Measurements from ENCODE around the gene CPED1.
"Not testable (repeated sequence)": the region's sequence is repeated elsewhere in the genome, so short reads cannot be mapped to it uniquely, and the experiment has no call there.

Gene CPED1

DNA sequence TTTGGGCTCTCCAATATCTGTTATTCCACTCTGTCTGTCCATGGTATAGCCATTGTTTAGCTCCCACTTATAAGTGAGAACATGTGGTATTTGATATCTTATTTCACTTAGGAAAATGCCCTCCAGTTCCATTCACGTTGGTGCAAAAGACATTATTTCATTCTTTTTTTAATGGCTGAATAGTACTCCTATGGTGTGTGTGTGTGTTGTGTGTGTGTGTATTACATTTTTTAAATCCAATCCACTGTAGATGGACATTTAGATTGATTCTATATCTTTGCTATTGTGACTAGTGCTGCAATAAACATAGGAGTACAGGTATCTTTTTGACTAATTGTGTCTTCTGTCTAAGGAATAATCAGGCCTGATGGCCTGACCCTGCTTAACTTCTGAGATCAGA lies 7.4 kb upstream of the CPED1 start:
- DNase-seq (ENCODE audit: low read depth in 2 of 2): no peak

- DNase-seq (ENCODE audit: low read depth in 2 of 2): no peak
Measured at GRCh38 chr7:120981888-120982615, 6.5 kb upstream of the CPED1 start.

GRCh38 chr7:120983592-120983991 lies 4.9 kb upstream of the CPED1 start:
- DNase-seq (ENCODE audit: low read depth in 2 of 2): not testable (repeated sequence)

- no peak for DNase-seq (ENCODE audit: low read depth in 2 of 2)
Measured at GRCh38 chr7:120984406-120984805, 4.1 kb upstream of the CPED1 start.

- no peak for DNase-seq (ENCODE audit: low read depth in 2 of 2)
Measured at GRCh38 chr7:120985130-120985758, 3.3 kb upstream of the CPED1 start.

GRCh38 chr7:120985839-120986238 lies 2.7 kb upstream of the CPED1 start:
- DNase-seq (ENCODE audit: low read depth in 2 of 2): no peak

GRCh38 chr7:120986650-120987049 lies 1.9 kb upstream of the CPED1 start:
- no peak for DNase-seq (ENCODE audit: low read depth in 2 of 2)

GRCh38 chr7:120987280-120987679 lies 1.2 kb upstream of the CPED1 start:
- DNase-seq (ENCODE audit: low read depth in 2 of 2): no peak

DNA sequence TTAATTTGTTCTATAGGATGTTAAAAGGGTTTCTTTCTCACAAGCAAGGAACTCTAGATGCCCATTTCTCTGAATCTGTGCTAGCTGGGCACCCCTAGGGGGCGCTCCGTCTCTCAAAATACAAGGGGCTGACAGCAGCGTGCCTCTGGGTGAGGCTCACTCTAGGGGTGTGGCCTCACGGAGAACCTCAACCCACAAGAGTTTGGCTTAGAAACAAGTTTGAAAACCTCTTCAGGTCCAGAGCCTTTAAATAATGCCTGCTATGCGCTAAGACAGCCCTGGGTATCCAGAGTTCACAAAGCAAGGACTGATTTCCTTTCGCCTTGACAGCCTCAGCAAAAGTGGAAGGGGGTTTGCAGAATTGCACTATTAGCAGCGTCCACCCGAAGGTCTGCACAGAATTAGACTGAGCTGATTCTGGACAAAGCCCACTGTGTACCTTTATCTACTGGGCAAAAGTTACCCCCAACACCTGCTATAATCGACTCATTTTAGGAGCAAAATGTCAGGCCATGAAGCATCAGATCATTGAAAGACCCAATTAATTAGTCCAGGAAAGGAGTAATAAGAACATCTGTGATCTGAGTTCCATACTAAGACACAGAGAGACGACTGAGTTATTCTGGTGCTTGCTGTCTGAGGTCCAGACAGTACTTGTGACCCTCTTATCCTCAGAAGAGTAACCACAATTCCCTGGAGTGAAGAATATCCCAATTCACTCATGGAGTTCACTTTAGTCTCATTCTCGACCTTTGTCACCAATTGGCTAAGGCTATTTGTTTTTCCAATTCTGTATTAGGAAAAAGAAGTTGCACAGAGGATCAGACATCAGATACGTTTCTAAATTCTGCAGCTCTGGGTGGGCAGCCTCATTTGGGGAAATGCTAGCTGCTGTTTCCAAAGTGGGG lies 574 bp upstream of the CPED1 start:
- DNase-seq (ENCODE audit: low read depth in 2 of 2): peak; percentile 60 to 66

DNA sequence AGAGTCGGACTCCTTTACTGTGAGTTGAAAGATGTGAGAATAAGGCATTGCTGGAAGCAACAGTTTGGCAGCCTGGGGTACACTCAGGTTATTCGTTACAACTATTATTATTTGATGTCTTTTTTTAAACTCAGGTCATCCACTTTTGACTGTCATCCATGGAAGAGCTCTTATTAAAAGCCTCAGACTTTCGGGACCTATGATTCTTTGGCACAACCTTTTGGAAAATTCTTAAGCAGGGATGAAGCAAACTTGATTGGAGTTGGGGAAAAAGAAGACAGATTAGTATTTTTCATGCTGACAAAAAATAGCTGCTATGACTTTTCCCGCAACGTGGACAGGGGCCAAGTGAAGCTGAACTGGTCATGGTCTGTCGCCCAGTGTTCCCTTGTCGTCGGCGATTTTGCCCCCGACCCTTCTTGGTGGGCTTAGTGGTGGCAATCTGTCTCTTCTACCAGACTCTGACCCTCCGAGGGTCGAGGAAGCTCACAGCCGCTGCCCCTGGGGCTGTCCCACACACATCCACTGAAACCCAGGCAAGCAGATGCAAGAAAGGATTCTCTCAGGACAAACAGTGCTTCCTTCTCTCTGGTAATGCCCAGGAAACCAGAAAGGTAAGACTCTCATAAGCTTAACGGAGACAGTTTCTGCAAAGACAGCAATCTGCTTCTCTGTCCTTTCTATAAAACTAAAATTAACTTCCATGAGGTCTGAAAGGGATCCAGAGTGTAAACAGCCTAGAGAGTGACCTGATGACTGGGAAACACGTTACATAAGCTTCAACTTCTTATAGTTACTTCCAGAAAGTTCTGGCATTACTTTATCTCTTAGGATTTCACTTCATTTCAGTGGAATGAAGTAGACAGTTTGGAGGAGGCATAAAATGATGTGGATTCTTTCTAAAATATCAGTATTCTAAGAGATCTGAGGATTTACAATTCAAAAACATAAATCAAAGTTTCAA lies 1.0 kb downstream of the CPED1 start:
- DNase-seq (ENCODE audit: low read depth in 2 of 2): no peak

DNA sequence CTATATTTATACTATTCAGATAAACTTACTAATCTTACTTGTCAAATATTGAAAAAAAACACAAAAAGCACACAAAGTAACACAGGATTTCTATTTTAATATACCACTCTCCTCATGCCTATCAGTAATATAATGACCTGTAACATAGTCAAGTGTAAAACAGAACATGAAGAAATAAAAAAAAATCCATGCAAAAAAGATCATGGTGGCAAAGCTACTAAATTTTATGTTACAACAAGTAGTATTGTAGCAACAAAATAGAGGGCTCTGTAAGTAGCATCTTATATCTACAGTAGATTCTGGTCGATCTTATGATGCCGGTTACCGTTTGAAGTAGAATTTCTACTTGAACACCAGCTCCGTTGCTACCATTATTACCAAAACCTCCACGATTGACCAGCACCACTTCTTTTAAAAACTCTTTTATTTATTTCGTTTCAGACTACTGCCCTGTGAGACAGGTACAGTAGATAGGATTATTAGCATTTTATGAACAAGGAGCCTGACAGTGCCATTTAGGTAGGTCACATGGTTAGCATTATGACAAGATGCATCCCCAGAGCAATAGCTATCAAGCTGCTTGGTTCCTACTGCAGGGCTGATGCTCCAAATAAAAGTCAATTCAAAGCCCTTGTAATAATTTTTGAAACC lies 2.1 kb downstream of the CPED1 start:
- no peak for DNase-seq (ENCODE audit: low read depth in 2 of 2)

- DNase-seq (ENCODE audit: low read depth in 2 of 2): no peak
Measured at GRCh38 chr7:120991161-120991560, 2.6 kb downstream of the CPED1 start.

DNA sequence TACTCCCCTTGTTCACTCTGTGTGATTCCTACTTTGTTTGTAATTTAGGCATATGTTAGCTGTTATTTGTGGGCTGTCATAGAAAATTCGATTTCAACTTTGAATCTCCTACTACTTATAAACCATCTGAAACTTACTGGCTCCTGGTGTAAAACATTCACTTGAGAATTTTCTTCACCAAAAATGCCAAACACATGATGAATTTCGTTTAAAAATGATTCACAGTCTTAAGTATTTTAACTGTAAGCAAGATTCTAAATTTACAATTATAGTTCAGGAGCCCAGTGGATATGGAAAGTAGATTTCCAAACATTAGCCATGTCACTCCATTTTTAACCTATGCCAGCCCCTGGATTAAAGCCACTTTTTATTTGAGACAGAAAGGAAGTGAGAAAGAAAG lies 3.1 kb downstream of the CPED1 start:
- no peak for DNase-seq (ENCODE audit: low read depth in 2 of 2)

DNA sequence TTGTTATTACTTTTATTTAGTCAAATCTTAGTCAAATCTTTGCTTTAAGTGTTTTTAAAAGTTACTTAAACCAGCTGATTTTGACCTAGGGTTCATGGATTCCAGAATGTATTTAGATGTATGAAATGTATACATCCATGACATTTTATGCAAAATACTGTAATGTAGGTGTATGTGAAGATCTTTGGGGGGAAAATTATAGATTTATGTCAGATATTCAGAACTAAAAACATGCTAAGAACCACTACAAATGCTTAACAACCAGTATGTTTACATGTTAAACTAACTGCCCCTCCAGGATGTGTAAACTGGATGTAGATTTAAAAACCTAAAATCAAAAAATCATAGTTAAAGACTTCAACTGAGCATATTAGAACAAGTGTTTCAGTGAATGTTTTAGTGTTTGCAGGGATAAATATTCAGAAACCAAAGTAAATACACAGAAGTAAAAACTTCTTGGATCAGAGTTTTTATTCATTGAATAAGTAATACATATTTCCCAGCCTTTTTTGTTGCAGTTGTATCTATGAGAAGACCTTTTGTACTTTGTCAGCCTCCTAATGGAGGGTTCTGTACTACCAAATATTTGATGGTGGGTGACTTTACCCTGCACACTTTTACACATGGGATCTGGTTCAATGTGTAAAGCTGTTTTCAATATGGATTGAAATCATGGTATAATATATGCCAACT lies 3.9 kb downstream of the CPED1 start:
- DNase-seq (ENCODE audit: low read depth in 2 of 2): no peak

- DNase-seq (ENCODE audit: low read depth in 2 of 2): no peak
Measured at GRCh38 chr7:120992965-120993494, 4.5 kb downstream of the CPED1 start.

GRCh38 chr7:120993553-120994191 lies 5.2 kb downstream of the CPED1 start:
- no peak for DNase-seq (ENCODE audit: low read depth in 2 of 2)

- DNase-seq (ENCODE audit: low read depth in 2 of 2): no peak
Measured at GRCh38 chr7:120994512-120995410, 6.2 kb downstream of the CPED1 start.

DNA sequence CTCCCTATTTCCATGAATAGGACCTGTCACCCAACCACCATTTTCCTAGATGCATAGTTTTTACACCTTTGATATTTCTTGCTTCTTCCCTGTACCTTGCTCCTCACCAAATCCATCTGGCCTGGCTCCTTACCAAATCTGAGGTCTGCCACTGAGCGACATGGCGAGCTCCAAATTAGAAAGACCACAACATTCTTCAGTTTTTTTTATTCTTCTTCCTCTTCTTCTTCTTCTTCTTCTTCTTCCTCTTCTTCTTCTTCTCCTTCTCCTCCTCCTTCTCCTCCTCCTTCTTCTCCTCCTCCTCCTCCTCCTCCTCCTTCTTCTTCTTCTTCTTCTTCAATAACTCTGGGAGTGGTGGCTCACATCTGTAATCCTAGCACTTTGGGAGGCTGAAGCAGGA lies 7.1 kb downstream of the CPED1 start:
- no peak for DNase-seq (ENCODE audit: low read depth in 2 of 2)

Data from stimulated activated CD4-positive, alpha-beta T cell treated with anti-CD3 and anti-CD28 coated beads, Interleukin-1b, Interleukin-23, amount 100 ng/mL, for 1 hour (primary cell).